IMR-90 (cell line): Measurements from ENCODE around the gene HHIPL1. TPM values are rescaled to one million over a fixed set of nuclear protein-coding genes. Genes with fewer than 3 reads are reported as not detected.
A peak's percentile ranks its signal among the peaks of the same experiment; 100 is the strongest.

Experiments
- ATAC-seq: fragments of 200-7000 bp; cut with Tn5 transposase; 2 replicates; pipeline ENCODE4 v1.9.1; 2020; ENCODE audit warnings: low read depth, mild to moderate bottlenecking, moderate library complexity
- BruUV-seq: library from RNA; stranded (reverse); fragments of 400-500 nt; replicated peaks from 2 replicates; lab custom pipeline; 2021; lab: Mats Ljungman, UMichigan
- CTCF ChIA-PET: fragments of 300-600 bp; formaldehyde crosslinking; extraction: SDS; loops from one replicate; lab custom pipeline; 2021; ENCODE audit warnings: antibody characterized with exemption; lab: Yijun Ruan, JAX
- POLR2A ChIA-PET: fragments of 300-600 bp; sonication (Branson Sonifier 250); formaldehyde crosslinking; loops from one replicate; lab custom pipeline; 2022; ENCODE audit warnings: antibody characterized with exemption; ENCODE audit not compliant: unreplicated experiment; lab: Charles Lee
- DNase-seq: peaks from one replicate; pipeline ENCODE4 v3.0.0; 2013
- H2AFZ ChIP-seq: replicated peaks from 2 replicates; pipeline ENCODE3; 2013; ENCODE audit warnings: low read length, mild to moderate bottlenecking; ENCODE audit not compliant: poor library complexity
- H2AK5ac ChIP-seq: 2 replicates; pipeline ENCODE4 v1.6.1; 2013; ENCODE audit warnings: low read depth, low read length, inconsistent platforms
- H2AK9ac ChIP-seq: replicated peaks from 2 replicates; pipeline ENCODE3; 2013; ENCODE audit warnings: mild to moderate bottlenecking, low read depth, low read length, moderate library complexity; ENCODE audit not compliant: poor library complexity
- H2BK120ac ChIP-seq: 2 replicates; pipeline ENCODE4 v1.6.1; 2013; ENCODE audit warnings: low read depth, low read length, inconsistent platforms
- H2BK15ac ChIP-seq: 3 replicates; pipeline ENCODE4 v1.6.1; 2013; ENCODE audit warnings: low read depth, low read length, inconsistent platforms
- H2BK20ac ChIP-seq: 2 replicates; pipeline ENCODE4 v1.6.1; 2013; ENCODE audit warnings: low read depth, mild to moderate bottlenecking, inconsistent platforms, low read length, moderate library complexity
- H2BK5ac ChIP-seq: 2 replicates; pipeline ENCODE4 v1.6.1; 2013; ENCODE audit warnings: mild to moderate bottlenecking, low read depth, low read length, inconsistent platforms; ENCODE audit not compliant: poor library complexity, severe bottlenecking
- H3K14ac ChIP-seq: replicated peaks from 2 replicates; pipeline ENCODE4 v1.6.1; 2013; ENCODE audit warnings: low read depth, low read length, inconsistent platforms
- H3K18ac ChIP-seq: 2 replicates; pipeline ENCODE4 v1.6.1; 2013; ENCODE audit warnings: low read depth, low read length, control low read depth
- H3K23ac ChIP-seq: 2 replicates; pipeline ENCODE4 v1.6.1; 2013; ENCODE audit warnings: low read depth, low read length, inconsistent platforms
- H3K27ac ChIP-seq: 2 replicates; pipeline ENCODE4 v1.5.1; 2013; ENCODE audit warnings: mild to moderate bottlenecking, control low read depth, low read length; ENCODE audit not compliant: insufficient read depth
- H3K27me3 ChIP-seq: 2 replicates; pipeline ENCODE4 v1.6.1; 2013; ENCODE audit warnings: low read length; ENCODE audit not compliant: control insufficient read depth, insufficient read depth
- H3K36me3 ChIP-seq: 2 replicates; pipeline ENCODE4 v1.6.1; 2013; ENCODE audit warnings: low read length, mixed read lengths; ENCODE audit not compliant: control insufficient read depth, insufficient read depth
- H3K4ac ChIP-seq: 2 replicates; pipeline ENCODE4 v1.6.1; 2013; ENCODE audit warnings: low read depth, low read length, inconsistent platforms
- H3K4me1 ChIP-seq: 2 replicates; pipeline ENCODE4 v1.6.1; 2013; ENCODE audit warnings: low read length, mixed read lengths; ENCODE audit not compliant: control insufficient read depth, insufficient read depth
- H3K4me2 ChIP-seq: 2 replicates; pipeline ENCODE4 v1.6.1; 2013; ENCODE audit warnings: low read depth, mild to moderate bottlenecking, control low read depth, low read length, moderate library complexity
- H3K4me3 ChIP-seq: 2 replicates; pipeline ENCODE4 v1.5.1; 2013; ENCODE audit warnings: low read depth, mild to moderate bottlenecking, control low read depth, low read length, moderate library complexity; ENCODE audit not compliant: insufficient read depth
- H3K56ac ChIP-seq: 2 replicates; pipeline ENCODE4 v1.6.1; 2013; ENCODE audit warnings: low read length, inconsistent platforms; ENCODE audit not compliant: insufficient read depth; ENCODE audit errors: extremely low read depth
- H3K79me1 ChIP-seq, 2 experiments: 2 replicates each; pipeline ENCODE4 v1.6.1; 2013; ENCODE audit warnings: low read length in 2 of 2, inconsistent platforms in 1 of 2, low read depth in 1 of 2
- H3K9ac ChIP-seq: 2 replicates; pipeline ENCODE4 v1.6.1; 2013; ENCODE audit warnings: low read depth, low read length, control low read depth
- H3K9me1 ChIP-seq: 2 replicates; pipeline ENCODE4 v1.6.1; 2013; ENCODE audit warnings: low read length, inconsistent platforms; ENCODE audit not compliant: insufficient read depth
- H3K9me3 ChIP-seq: 2 replicates; pipeline ENCODE4 v1.6.1; 2013; ENCODE audit warnings: low read length; ENCODE audit not compliant: control insufficient read depth, insufficient read depth
- H4K20me1 ChIP-seq: 2 replicates; pipeline ENCODE4 v1.6.1; 2013; ENCODE audit warnings: low read length, inconsistent platforms; ENCODE audit not compliant: insufficient read depth
- H4K5ac ChIP-seq: 2 replicates; pipeline ENCODE4 v1.6.1; 2013; ENCODE audit warnings: mild to moderate bottlenecking, low read depth, low read length, control low read depth
- H4K8ac ChIP-seq, 2 experiments: 2 replicates each; pipeline ENCODE4 v1.6.1; 2013; ENCODE audit warnings: low read depth in 2 of 2, low read length in 2 of 2, control low read depth in 1 of 2, inconsistent platforms in 1 of 2
- H4K91ac ChIP-seq: 2 replicates; pipeline ENCODE4 v1.6.1; 2013; ENCODE audit warnings: low read depth, low read length, inconsistent platforms; ENCODE audit not compliant: insufficient read depth
- CHD1 ChIP-seq: IDR thresholded peaks from 2 replicates; pipeline ENCODE4 v1.6.1; 2012; ENCODE audit warnings: low read depth, low read length, improper control_type of control experiment
- RAD21 ChIP-seq: IDR thresholded peaks from 2 replicates; pipeline ENCODE4 v1.6.1; 2012; ENCODE audit warnings: low read length, improper control_type of control experiment
- RFX5 ChIP-seq: IDR thresholded peaks from 2 replicates; pipeline ENCODE4 v1.8.0; 2012; ENCODE audit warnings: low read depth, mild to moderate bottlenecking, low read length, moderate library complexity
- USF2 ChIP-seq: fragments of 150-350 bp; IDR thresholded peaks from 2 replicates; pipeline ENCODE4 v1.6.1; 2017; ENCODE audit warnings: mild to moderate bottlenecking, antibody characterized with exemption, low read length, low read depth
- WGBS, 2 experiments: methylation state at CpG; one replicate each; pipeline versions ENCODE4 v1.1.5 to v1.1.7; 2013; ENCODE audit warnings: missing lambda C conversion rate in 2 of 2; ENCODE audit not compliant: insufficient read length in 1 of 2; ENCODE audit errors: extremely low coverage in 2 of 2; 5-methylcytosine and 5-hydroxymethylcytosine counted together
- dilution Hi-C: fragments of 300-500 bp; cut with HindIII; formaldehyde crosslinking; loops from one replicate; pipeline ENCODE4 v1.14.3; 2018; ENCODE audit warnings: low sequenced_read_pairs; ENCODE audit not compliant: unreplicated experiment
- in situ Hi-C: fragments of 300-500 bp; cut with MboI; formaldehyde crosslinking; loops from 3 replicates; pipeline ENCODE4 v1.14.3; 2019; ENCODE audit warnings: low sequenced_read_pairs, inconsistent platforms, mixed read lengths
- intact Hi-C: fragments of 100-400 bp; cut with micrococcal nuclease; formaldehyde crosslinking; loops from 2 replicates; pipeline ENCODE4 v1.10.0; 2022
- polyA plus RNA-seq, 3 experiments: library from polyadenylated mRNA; depleted of rRNA; stranded (reverse); fragments of >200 nt; gene quantifications; 2 replicates each; pipeline ENCODE4 v1.2.3, GENCODE V29; 2012; ENCODE audit warnings: low replicate concordance in 1 of 3
- total RNA-seq: library from RNA; depleted of rRNA; stranded (reverse); fragments of >200 nt; gene quantifications from 2 replicates; pipeline ENCODE4 v1.2.3, GENCODE V29; 2012

Gene HHIPL1
- total and polyA plus RNA-seq, 2 of the 4 experiments (the other 2 are of a cell fraction) = 0.65 to 0.72 TPM

GRCh38 chr14:99667045-99667444 lies 22.1 kb downstream of the HHIPL1 start:
- no peaks in the 10 kb centered on the region for H3K9me3 ChIP-seq
- peaks cover 7% of the 10 kb centered on the region; the same call in 1 of the 2 replicates for H3K27me3 ChIP-seq
- 0 out of 2 replicates have a peak, but pooled peaks cover 4% of the 10 kb centered on the region for H3K9me1 ChIP-seq
- TF ChIP-seq RAD21 = no peak
- no peak for TF ChIP-seq USF2
- TF ChIP-seq RFX5 = no peak
- no peak for TF ChIP-seq CHD1
- ATAC-seq = no peak
- dilution Hi-C loops (no loop called here), in situ Hi-C loops (no loop called here), intact Hi-C loops (no loop called here)
- no peak overlapping the region for H3K56ac ChIP-seq
- no peak overlapping the region for H3K4ac ChIP-seq
- H2AK9ac ChIP-seq = no peak overlapping the region
- H2BK5ac ChIP-seq = no peak overlapping the region
- POLR2A ChIA-PET = interaction anchor here (0.6 kb wide), 1 partner anchor 432 kb away, joined by 4 read pairs; no protein-coding TSS in a partner anchor
- no peak overlapping the region for H3K4me3 ChIP-seq
- no peaks in the 10 kb centered on the region for H3K36me3 ChIP-seq
- no TSS peak for BruUV-seq
- H3K14ac ChIP-seq = no peak overlapping the region
- no peak overlapping the region for H2BK20ac ChIP-seq
- no peak overlapping the region for H2BK120ac ChIP-seq
- H3K23ac ChIP-seq = no peak overlapping the region
- peak overlapping the region; percentile 24 for H2AFZ ChIP-seq
- DNase-seq = no peak
- no peak overlapping the region for H3K4me2 ChIP-seq
- H3K4me1 ChIP-seq = no peaks in the 10 kb centered on the region; the same call in 1 of the 2 replicates
- no peak overlapping the region for H4K91ac ChIP-seq
- no peaks in the 10 kb centered on the region for H4K20me1 ChIP-seq
- H4K5ac ChIP-seq = no peak overlapping the region
- no peak overlapping the region for H3K9ac ChIP-seq
- WGBS, 2 experiments = no CpG with 5 or more reads among the region's 2 CpGs
- H2BK15ac ChIP-seq = no peak overlapping the region
- no peaks in the 10 kb centered on the region for H3K79me1 ChIP-seq
- no peak overlapping the region for H3K27ac ChIP-seq
- no peak overlapping the region for H2AK5ac ChIP-seq
- no peak overlapping the region for H3K18ac ChIP-seq
- CTCF ChIA-PET = interaction anchor here (0.6 kb wide), 1 partner anchor 10 kb away, joined by 4 read pairs; no protein-coding TSS in a partner anchor
- no peak overlapping the region for H4K8ac ChIP-seq
